Nephron (organoid): ENCODE results near the gene CAPN12.

Source experiments
- H3K27ac Mint-ChIP-seq, 3 experiments: 2 replicates each; pipeline ENCODE4 v1.8.0; 2020; ENCODE audit warnings: mixed read lengths in 3 of 3, mild to moderate bottlenecking in 2 of 3, moderate library complexity in 1 of 3
- H3K27me3 Mint-ChIP-seq: 2 replicates; pipeline ENCODE4 v1.8.0; 2021; ENCODE audit warnings: low read depth, mild to moderate bottlenecking, moderate library complexity, mixed read lengths
- H3K36me3 Mint-ChIP-seq: 2 replicates; pipeline ENCODE4 v1.8.0; 2020; ENCODE audit warnings: low read depth, mixed read lengths
- H3K4me1 Mint-ChIP-seq: 2 replicates; pipeline ENCODE4 v1.8.0; 2020; ENCODE audit warnings: mixed read lengths
- H3K4me3 Mint-ChIP-seq, 3 experiments: 2 replicates each; pipeline ENCODE4 v1.8.0; 2020; ENCODE audit warnings: mild to moderate bottlenecking in 3 of 3, mixed read lengths in 3 of 3, moderate library complexity in 2 of 3
- H3K9me3 Mint-ChIP-seq: 2 replicates; pipeline ENCODE4 v1.8.0; 2020; ENCODE audit warnings: mixed read lengths
- CTCF ChIP-seq, 3 experiments: fragments of 200-600 bp; sonication (generic); IDR thresholded peaks; one replicate each; pipeline ENCODE4 v1.5.0; 2021; ENCODE audit warnings: antibody characterized with exemption in 3 of 3; ENCODE audit not compliant: unreplicated experiment in 3 of 3

CAPN12 gene

DNA sequence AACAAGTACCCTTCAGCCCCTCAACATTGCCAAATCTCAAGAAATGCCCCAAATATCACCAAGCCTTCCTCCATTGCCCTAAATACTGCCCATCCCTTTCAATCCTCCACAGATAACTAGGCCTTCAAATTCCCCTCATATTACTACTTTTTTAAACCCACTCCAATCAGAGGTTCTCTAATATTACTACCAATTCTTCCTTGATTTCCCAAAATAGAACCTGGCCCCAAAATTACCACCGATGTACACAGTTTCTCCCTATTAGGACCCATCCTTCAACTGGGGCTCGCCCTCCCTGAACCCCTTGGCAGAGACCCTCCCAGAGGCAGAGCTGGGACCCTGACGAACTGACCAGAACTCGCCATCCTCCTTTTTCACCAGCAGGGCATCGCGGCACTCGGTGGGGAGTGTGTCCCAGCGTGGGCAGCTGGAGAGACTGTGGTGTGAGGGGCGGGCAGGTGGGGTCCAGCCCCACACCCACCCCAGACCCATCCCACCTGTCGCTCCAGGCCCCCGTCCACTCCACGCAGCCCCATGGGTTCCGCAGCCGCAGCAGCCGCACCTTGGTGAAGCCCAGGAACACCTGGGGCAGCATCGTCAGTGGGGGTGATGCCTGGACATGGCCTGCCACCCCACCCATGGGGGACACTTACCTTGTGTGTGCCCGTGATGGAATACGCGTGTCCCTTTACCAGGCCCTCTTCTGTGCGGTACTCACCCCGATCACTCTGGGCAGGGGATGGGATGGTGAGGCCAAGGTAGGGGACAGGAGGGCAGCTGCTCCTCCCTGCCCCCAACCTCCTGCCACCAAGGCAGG is 6.1 kb downstream of the CAPN12 start:
- Mint-ChIP-seq H3K36me3 (no peaks in the 10 kb centered on the region), H3K4me1 (peaks cover 10% of the 10 kb centered on the region), H3K9me3 (no peaks in the 10 kb centered on the region), H3K27ac (peak overlapping the region in 1 of 3 experiments; percentile 15), H3K27me3 (peaks cover 33% of the 10 kb centered on the region), H3K4me3 (peak overlapping the region; percentile 15 to 63 (median 62))
- no peak for TF ChIP-seq CTCF (IDR thresholded peaks at IDR 0.05; ENCODE audit: unreplicated experiment in 3 of 3)

DNA sequence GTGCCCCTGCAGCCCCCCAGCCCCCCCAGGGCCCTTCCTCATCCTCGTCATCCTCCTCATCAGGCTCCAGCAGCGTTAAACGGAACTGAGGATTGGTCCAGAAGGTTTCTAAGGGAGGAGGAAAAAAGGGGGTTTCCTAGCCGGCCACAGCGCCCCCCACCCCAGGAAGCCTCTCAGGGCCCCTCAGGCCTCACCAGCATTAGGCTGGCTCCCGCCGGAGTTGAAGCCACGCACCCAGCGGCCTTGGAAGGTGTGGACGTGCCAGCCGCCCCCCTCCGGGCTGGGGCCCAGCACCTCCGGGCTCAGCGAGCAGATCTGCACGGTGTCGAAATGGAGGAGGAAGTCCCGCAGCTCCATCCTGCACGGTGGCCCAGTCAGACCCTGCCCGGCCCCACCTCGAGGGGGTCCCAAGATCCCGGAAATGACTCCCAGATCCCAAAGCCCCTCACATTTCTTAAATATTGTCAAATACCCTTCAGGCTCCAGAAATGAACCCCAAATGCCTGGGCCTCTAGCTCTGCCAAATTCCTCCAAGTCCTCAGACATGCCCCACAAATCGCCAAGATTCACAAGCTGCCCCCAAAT is 6.9 kb downstream of the CAPN12 start:
- Mint-ChIP-seq H3K27ac (peak overlapping the region in 1 of 3 experiments; percentile 15), H3K36me3 (peaks cover 5% of the 10 kb centered on the region), H3K9me3 (no peaks in the 10 kb centered on the region), H3K4me3 (peak overlapping the region; percentile 15 to 63 (median 62)), H3K4me1 (peaks cover 10% of the 10 kb centered on the region), H3K27me3 (peaks cover 33% of the 10 kb centered on the region)
- no peak for TF ChIP-seq CTCF (IDR thresholded peaks at IDR 0.05; ENCODE audit: unreplicated experiment in 3 of 3)

- peak overlapping the region; percentile 27 to 78 (median 68) for H3K4me3 Mint-ChIP-seq
- no peaks in the 10 kb centered on the region for H3K9me3 Mint-ChIP-seq
Measured at GRCh38 chr19:38736413-38737280, 7.6 kb downstream of the CAPN12 start.

GRCh38 chr19:38736036-38736412 is 8.2 kb downstream of the CAPN12 start:
- peaks cover 15% of the 10 kb centered on the region for H3K36me3 Mint-ChIP-seq
- peaks cover 33% of the 10 kb centered on the region for H3K27me3 Mint-ChIP-seq
- peaks cover 10% of the 10 kb centered on the region for H3K4me1 Mint-ChIP-seq
- TF ChIP-seq CTCF (IDR thresholded peaks at IDR 0.05; ENCODE audit: unreplicated experiment in 3 of 3), result no peak
- H3K27ac Mint-ChIP-seq, result no peak overlapping the region
- H3K9me3 Mint-ChIP-seq, result no peaks in the 10 kb centered on the region
- peak overlapping the region in 1 of 3 experiments; percentile 68 for H3K4me3 Mint-ChIP-seq

More at GRCh38 chr19:38736413-38737280, 7.6 kb downstream of the CAPN12 start:
- Mint-ChIP-seq H3K27ac (peak overlapping the region in 1 of 3 experiments; percentile 27), H3K4me1 (peaks cover 10% of the 10 kb centered on the region), H3K27me3 (peaks cover 33% of the 10 kb centered on the region), H3K36me3 (peaks cover 11% of the 10 kb centered on the region)
- TF ChIP-seq CTCF (IDR thresholded peaks at IDR 0.05; ENCODE audit: unreplicated experiment in 3 of 3), result no peak

DNA sequence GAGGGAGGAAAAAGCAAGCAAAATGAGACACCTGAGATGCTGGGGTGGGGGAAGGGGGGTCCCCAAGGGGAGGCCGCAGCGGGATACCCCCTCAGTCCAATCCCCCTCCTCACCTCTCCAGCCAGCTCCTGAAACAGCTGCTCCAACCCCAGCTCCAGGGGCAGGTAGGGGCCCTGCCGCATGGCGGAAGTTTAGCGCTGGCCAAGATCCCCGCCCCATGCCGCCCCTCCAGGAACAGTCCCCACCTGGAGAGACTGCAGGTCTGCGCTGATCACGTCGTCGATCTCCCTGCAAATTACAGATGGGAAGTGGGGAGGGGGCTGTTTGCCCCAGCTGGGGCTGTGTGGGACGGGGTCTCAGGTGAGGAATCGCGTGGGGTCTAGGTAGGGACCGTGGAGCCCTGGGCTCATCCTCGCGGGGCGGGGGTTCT is 9.0 kb downstream of the CAPN12 start:
- Mint-ChIP-seq H3K27ac (peak overlapping the region in 2 of 3 experiments; percentile 71 to 84), H3K4me3 (peak overlapping the region; percentile 69 to 81 (median 78)), H3K9me3 (no peaks in the 10 kb centered on the region), H3K27me3 (peaks cover 33% of the 10 kb centered on the region), H3K36me3 (peaks cover 19% of the 10 kb centered on the region), H3K4me1 (peaks cover 10% of the 10 kb centered on the region)
- no peak for TF ChIP-seq CTCF (IDR thresholded peaks at IDR 0.05; ENCODE audit: unreplicated experiment in 3 of 3)
